ENCODE measurements around the gene GABRD. TPM values are rescaled to one million over a fixed set of nuclear protein-coding genes. Genes with fewer than 3 reads are reported as not detected.

GABRD gene
- total RNA-seq, 1 donor from 2014 or later: not detected

DNA sequence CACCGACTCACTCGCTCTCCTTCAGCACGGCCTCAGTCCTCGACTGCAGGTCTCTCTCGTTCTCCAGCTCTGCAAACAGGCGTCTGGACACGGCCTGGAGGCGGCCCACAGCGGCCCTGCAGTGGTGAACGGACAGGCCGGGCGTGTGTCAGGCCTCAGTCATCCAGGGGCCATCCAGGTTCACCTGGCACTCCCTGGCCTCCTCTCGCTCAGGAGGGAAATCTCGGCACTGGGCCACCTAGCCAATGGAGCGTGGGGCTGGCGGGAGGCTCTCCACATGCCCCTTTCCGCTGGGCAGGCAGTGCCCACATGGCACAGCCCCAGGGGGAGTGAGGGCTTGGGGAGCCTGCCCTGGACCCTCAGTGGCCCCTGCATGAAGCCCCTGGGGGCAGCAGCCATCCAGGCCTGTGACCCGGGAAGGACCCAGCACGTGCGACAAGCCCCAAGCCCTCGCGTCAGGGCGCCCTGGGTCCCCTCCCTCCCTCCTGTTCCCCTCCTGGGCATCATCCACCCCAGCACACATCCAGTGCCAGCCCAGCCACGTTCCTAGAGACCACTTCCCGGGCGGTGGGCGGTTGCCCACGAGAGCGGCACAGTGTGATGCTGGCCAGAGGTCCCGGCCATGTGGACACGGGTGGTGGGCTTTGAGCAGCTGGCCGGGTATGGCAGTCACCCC, 33.6 kb upstream of the GABRD start:
- no peak for DNase-seq (ENCODE audit: low read depth, low spot score)

DNA sequence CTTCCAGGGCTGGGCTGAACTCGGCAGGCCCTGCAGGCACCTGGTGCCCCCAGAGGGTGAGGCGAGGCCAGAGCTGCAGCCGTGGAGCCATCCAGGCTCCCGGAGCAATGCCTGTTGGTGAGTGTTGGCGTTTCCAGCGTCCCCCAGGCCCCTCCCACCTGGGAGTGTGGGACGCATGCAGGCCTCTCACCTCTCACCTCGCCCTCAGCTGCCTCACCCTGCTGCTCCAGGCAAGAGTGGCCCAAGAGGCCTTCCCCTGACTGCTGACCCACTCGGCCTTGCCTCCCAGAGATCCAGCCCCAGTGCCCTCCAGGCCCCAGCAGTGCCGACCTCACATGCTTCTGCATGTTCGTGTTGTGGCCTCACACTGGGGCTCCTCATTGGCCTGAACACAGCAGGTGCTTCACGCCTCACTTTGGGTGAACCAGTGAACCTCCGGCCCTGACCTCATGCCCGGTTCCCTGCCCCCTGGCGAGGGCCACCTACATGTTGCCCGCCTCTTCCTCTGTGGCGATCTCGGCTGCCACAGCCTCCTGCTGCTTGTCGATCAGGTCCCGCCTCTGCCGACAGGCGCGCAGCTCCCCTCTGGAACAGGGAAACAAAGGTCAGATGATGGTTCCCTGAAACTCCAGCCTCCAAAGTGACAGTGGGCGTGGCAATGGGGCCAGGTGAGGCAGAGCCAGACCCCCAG, 32.5 kb upstream of the GABRD start:
- DNase-seq (ENCODE audit: low read depth, low spot score): no peak

DNA sequence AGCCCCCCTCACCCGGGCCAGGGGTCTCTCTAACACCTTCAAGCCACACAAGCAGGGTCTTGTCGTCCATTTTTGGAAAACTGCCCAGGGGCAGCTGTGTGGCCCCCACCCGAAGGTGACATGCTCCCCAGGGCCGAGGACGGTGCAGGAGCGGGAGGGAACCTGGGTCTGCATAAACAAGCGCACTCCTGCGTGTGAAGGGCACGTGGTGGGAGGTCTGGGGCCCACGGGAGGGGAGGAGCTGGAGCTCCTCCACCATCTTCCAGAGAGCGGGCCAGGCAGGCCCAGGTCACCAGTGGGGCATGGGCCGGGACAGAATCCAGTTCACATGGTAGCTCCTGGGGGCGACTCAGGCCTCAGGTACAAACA, 32.0 kb upstream of the GABRD start:
- DNase-seq (ENCODE audit: low read depth, low spot score): no peak

DNA sequence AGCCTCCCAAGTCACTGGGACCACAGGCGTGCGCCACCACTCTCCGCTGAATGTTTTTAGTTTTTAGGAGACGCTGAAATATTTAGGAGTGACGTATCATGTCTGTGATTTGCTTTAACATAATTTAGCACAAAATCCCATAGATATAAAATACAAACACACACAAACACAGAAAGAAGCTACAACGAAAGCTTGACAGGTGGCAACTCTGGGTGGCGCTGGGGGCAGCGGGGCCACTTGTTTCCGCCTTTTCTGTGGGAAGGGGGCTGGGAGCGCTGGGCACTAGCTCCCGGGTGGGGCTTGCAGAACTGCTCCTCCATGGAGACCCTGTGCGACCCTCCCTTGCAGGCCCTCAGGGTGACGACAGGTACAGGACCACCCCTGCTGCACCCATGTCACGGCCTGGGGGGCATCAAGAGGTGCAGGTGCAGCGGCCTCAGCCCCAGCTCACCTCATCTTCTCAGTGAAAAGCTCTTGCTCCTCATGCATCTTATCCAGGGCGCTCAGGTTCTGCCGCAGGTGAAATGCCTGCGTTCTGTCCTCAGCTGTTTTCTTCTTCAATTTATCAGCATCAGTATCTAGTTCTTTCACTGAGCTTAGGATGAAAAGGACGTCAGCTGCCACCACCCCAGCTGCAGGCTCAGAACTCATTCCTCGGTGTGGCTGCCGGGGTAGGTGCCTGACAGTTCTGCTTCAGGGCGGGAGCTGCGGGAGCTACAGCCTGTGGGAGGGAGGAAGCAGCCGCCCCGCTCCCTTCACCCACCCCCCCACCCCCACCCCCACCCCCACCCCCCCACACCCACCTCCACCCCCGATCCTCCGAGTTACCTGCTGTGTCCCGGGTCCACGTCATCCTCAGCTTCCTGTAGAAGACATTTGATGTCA, 30.8 kb upstream of the GABRD start:
- no peak for DNase-seq (ENCODE audit: low read depth, low spot score)

DNA sequence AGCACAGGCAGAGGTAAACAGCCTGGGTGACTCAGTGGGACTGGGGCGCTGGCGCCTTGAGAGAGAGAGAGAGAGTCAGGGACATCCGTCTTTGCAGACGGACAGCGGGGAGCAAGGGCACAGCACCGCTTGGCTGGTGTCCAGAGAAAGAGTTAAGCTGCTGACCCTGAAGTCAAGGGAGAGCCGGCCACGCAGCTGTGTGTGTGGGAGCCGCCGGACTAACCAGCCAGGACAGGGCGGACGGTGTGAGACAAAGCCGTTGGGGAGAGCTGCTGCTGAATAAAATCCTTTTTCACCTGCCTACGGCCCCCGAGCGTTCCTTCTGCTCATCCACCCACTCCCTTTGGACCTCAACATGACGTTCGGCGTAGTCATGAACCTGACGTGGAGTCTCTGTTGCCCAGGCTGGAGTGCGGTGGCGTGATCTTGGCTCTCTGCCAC, 30.0 kb upstream of the GABRD start:
- no peak for DNase-seq (ENCODE audit: low read depth, low spot score)

DNA sequence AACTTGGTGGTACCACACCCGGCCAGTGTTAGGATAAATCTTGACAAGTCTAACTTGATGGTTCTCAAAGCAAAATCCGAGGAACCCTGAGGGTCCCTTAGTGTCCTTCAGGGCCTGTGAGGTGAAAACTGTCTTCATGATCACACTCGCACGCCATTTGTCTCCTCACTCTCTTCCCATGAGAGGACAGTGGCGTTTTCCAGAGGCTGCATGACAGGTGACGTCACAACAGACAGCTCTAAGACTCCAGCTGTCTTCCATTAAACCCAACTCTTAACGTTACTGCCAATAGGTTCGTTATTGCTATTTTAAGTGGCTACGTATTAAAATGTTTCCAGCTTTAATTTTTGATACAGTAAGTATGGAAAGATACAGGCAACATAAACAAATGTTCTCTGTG, 29.4 kb upstream of the GABRD start:
- no peak for DNase-seq (ENCODE audit: low read depth, low spot score)

DNA sequence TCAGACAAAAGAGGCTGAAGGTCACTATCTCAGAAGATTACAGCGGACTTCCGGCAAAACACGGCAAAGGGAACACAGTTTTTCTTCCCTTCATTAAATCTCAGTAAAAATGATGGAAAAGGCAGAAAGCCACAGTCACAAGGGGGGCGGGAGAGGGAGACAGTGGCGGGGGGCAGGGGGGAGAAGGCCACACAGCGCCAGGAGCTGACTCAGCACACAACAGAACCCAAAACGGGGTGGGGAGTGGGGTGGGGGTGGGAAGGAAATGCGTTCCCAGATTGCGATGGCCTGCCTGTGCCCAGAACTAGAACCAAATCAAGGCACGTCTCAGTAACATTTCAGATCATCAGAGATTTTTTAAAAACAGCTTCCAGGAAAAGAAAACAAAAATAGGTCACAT, 28.9 kb upstream of the GABRD start:
- no peak for DNase-seq (ENCODE audit: low read depth, low spot score)

DNA sequence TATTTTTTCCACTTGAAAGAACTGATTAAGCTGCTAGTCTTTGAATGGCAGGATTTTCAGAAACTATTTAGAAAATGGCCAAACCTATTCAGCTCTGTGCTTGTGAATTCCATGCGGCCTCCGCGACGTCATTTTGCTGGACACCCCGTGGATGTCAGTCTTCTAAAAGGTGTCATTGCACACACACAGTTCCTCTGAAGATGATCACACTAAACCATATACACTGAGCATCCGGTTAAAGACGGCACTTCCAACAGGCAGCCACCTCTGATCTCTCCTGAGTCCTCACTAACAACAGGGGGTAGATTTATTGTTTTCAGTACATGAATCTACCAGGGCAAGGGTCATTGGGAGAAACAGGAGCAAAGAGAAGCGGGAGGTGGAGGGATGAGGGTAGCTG, 24.6 kb upstream of the GABRD start:
- no peak for DNase-seq (ENCODE audit: low read depth, low spot score)

DNA sequence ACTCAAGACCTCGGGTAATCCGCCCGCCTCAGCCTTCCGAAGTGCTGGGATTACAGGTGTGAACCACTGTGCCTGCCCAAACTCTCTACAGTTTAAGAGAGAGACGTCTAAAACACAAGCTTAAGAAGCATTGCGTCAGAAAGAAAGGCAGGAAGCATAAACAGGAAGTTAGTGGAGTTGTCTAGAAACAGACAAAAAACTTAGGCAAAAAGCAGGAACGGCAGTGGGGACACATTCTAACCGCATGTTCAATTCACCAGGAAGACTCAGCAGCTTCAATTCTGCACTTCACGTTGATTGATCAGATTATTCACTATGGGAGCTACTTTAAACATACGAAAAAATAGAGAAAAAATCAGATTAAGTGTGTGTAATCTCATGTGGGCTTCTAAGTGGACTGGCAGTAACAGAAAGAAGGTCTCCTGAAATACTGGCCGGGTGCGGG, 22.9 kb upstream of the GABRD start:
- no peak for DNase-seq (ENCODE audit: low read depth, low spot score)

DNA sequence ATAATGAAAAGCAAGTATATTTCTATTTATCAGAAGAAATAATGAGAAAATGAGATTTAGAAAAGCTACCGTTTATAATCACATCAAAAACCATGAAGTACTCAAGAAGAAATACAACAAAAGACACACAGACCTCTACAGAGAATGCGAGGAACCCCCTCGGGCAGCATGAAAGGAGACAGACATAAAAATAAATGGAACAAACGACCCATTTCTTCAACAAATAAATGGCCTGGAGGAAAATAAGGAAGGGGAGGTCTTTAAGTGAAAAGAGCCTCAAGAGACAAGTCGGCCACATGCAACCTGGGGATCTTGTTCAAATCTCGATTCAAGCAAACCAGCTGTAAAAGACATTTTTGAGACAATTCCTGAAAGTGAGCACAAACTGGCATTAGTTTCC, 21.6 kb upstream of the GABRD start:
- DNase-seq (ENCODE audit: low read depth, low spot score): no peak

DNA sequence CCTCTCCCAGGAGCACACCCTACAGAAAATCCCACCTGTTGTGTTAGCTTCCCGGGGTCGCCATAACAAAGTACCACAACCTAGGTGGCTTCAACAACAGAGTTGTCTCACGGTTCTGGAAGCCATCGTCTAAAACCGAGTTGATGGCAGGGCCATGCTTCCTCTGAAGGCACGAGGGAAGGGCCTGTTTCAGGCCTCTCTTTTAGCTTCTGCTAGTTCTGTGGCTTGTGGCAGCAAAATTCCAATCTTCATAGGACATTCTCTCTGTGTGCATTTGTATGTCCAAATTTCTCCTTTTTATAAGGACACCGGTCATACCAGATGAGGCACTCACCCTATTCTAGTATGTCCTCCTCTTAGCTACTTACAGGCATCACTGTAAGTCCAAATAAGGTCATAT, 18.7 kb upstream of the GABRD start:
- no peak for DNase-seq (ENCODE audit: low read depth, low spot score)

DNA sequence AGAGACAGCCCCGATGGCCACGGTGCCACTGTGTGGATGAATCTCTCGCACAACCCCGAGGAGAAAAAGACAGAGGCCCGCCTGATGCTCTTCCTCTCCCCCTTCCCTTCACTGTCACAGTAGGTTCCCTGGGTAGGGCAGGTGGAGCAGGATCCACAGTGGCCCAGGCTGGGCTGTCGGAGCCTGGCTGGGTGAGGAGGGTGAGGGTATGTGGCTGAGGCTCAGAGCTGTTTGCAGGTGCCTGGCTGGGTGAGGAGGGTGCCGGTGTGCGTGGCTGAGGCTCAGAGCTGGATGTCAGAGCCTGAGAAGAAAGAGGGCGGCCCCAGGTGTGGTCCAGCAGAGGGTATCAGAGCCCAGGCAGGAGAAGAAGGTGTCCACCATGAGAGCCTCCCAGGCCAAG, 18.3 kb upstream of the GABRD start:
- no peak for DNase-seq (ENCODE audit: low read depth, low spot score)

DNA sequence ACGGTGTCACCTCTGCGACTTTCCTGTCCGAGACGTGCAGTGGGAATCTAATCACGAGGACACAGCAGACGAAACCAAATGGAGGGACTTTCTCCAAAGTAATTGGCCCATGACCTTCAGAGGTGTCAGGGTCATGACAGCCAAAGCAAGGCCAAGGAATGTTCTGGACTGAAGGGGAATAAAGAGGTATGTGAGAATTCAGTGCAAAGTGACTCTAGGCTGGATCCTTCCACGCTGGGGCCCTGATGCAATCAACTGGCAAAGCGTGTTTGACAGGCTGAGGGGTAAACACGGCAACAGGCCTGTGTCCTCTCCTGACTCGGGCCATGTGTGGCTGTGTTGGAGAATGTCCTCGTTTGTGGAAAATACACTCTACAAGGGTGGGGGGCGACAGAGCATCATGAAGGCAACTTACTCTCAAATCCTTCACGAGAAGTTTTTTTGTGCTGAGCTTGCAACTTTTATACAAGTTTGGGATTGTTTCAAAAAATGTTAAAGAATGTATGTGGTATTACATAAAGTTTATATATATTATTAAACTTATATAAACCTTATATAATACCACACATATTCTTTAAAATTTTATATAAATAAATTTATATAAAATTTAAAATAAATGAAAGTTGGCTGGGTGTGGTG, 17.3 kb upstream of the GABRD start:
- no peak for DNase-seq (ENCODE audit: low read depth, low spot score)

DNA sequence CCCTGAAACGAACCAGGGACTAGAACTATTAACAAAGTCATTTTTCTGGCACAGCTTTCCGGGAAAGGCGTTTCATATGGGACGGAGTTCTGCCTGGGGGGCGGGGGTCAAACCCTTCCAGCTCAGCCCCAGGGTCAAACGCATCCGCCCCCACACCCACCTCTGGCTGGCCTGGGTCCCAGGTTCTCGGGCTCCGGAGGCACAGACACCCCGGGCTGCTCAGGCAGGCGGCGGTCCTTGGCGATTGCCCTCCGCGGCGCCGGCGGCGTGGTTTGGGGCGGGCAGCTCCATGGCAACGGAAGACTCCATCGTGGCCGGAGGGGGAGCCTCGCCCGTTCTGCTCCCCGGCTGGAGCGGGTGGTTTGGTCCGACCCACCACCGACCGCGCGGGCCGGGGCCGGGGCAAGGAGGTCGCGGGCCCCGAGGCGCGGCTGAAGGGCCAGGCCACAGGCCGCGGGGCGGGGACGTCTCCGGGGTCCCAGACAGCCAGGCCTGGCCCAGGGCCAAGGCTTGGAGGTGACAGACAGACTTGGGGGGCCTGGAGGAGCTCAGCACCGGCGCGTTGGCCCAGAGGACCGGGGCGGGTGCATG, 15.5 kb upstream of the GABRD start, which contains the start of gene CFAP74:
Gene CFAP74, minus strand, starts transcription at position 246 of the 591 bp plus-strand sequence. CDS start 12,830 bp downstream, outside the sequence.
- no peak for DNase-seq (ENCODE audit: low read depth, low spot score)

DNA sequence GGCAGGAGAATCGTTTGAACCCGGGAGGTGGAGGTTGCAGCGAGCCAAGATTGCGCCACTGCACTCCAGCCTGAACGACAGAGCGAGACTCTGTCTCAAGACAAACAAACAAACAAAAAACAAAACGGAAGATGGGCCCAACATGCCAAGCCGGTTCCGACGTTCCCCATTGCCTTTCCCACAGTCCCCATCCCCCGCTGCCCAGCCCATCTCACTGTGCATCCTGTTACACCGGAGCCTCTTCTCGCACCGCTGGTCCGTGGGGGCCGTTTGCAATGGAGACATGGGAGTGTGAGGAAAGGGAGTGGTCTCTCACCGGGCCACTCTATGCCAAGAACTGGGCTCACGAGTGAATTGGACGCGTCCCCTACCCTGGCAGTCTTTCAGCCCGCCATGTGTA, 14.3 kb upstream of the GABRD start:
- no peak for DNase-seq (ENCODE audit: low read depth, low spot score)

DNA sequence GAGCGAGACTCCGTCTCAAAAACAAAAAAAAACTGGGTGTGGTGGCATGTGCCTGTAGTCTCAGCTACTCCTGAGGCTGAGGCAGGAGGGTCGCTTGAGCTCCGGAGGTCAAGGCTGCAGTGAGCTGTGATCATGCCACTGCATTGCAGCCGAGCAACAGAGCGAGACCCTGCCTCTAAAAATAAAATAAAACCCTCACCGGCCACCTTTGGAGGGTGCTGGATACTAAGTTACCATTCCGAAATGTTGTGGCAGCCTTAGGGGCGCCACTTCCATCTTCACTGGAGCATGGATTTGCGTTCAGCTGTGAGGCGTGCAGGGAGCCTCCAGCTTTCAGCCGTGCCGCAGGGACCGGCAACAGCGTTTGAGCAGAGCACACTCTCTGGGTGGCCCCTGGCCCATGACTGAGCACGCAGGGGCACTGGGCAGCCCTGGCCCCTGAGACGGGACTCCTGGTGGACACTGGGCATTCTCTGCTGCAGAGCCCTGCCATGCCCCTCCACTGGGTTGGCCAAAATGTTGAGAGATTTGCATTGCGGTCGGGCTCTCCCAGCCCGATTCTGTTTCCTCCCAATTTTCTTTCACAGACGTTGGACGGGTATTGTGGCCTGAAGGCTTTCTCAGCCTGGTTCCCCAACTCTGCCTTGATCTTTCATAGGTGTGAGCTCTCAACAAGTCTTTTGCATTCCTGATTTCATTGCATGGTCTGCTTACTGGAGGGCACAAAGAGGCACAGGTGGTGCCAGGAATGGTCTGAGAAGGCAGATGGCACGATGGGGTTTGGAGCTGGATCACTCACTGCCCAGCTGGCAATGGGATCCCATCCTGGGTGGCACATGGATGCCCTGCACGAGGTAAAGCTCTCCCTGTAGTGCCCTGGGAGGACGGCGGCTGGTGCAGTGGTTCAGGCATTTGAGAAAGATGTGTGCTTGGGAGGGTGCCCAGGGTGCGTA, 9.8 kb upstream of the GABRD start:
- DNase-seq (ENCODE audit: low read depth, low spot score): no peak

DNA sequence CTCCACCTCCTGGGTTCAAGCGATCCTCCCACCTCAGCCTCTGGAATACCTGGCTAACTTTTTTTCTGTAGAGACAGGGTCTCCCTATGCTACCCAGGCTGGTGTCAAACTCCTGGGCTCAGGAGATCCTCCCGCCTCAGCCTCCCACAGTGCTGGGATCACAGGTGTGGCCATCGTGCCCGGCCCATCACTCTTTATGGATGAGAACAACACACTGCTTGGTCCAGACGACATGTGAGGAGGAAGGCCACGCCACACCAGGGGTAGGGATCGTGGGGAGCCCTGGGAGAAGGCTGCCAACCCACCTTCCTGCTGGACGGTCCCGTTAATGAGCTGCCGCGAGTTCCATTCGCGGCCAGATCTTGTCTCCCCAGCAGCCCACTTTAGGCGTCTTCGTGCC, 5.0 kb upstream of the GABRD start:
- no peak for DNase-seq (ENCODE audit: low read depth, low spot score)

DNA sequence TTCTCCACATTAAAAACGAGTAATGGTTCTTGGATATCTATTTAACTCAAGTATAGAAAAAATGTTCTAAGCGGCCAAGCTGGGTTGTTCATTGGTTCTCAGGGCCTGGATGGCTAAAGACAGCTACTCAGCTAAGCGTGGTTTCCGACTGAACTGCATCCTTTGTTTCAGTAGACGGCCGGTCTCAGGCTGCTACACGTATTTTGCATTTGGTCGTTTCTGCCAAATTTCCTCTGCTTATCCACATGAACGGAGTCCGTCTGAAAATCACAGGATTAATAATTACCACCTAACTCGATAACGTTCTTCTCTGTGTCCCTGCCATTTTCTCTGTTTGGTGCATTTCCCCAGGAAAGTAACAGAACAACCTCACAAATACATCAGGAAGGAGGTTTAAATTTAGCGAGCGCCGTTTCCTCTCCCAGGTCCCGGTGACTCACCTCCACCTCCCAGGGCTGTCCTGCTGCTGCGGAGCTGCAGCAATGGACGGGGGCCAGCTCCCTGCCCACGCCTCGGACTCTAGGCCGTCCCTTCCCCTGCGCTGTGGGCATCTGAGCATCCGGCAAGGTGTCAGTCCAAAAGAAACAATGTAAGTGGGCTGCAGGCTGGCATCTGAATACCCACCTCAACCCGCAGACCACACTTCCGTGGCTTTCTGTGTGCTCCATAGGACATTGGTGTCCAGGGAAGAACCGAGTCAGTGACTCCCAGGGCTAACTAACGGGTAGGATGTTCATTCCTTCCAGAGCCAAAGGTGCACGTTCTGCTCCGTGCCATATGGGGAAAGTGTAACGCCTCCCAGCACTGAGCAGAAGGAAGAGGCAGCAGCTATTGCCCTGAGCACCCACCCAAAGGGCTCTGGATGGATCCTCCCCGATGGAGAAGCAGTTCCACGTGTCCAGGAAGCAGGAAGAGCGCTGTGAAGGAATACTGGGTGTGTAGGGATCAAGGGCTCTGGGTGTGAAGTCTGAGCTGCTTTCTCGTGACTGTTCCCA, 4.1 kb upstream of the GABRD start:
- DNase-seq (ENCODE audit: low read depth, low spot score): no peak

DNA sequence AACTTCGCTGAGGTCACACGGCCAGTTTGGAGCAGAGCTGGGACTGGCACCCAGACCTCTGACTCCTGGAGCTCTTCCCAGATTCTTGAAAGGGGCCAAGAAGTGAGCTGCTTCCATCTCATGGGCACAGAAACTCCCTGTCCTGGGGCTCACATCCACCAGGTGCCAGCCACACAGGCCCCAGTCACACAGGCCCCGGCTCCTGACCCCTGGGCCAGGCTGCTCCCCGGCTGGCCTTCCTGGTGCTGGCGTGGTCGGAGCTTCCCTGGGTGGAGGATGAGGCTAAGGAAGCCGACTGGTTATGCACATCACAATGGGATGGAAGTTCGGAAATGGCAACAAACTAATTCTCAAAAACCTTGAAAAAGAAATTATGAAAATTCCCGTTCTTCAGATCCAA, 3.0 kb upstream of the GABRD start:
- DNase-seq (ENCODE audit: low read depth, low spot score): no peak

Data from pulmonary artery endothelial cell (primary cell).